SH-SY5Y (cell line): ENCODE results near the gene TOB2.

Source experiments
- GATA2 ChIP-seq: IDR thresholded peaks from 2 replicates; pipeline ENCODE4 v1.6.1; 2011; ENCODE audit warnings: mild to moderate bottlenecking, low read depth, low read length
- GATA3 ChIP-seq: IDR thresholded peaks from 2 replicates; pipeline ENCODE4 v1.6.1; 2011; ENCODE audit warnings: low read depth, mild to moderate bottlenecking, low read length, moderate library complexity

TOB2 gene

GRCh38 chr22:41387341-41387740 is 59.3 kb downstream of the TOB2 start:
- no peak for TF ChIP-seq GATA3

GRCh38 chr22:41384128-41384527 is 62.5 kb downstream of the TOB2 start:
- TF ChIP-seq GATA2 (no peak), GATA3 (no peak)
